ENCODE measurements around the gene ADRA2B.
"Not testable (repeated sequence)": the region's sequence is repeated elsewhere in the genome, so short reads cannot be mapped to it uniquely, and the experiment has no call there.

ADRA2B gene

DNA sequence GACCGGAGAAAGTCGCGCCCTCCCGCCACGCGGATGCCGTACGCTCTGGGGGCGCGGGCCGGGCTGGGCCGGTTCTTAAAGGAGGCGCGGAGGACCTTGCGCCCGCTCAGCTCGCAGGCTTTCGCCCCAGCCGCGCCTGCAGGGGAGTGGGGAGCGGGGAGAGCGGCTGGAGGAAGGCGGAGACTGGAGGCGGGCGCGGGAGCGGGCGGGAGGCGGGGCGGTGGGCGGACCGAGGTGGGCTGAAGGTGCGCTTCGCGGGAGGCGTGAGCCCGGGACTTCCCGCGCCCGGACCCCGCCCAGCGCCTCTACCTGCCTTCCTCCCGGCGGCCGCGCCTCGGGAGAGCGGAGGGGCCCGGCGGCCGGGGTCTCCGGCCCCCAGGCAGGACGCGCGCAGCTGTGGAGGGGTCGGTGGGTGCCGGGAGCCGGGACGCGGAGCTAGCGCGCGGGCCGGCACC, at the start of gene ADRA2B:
Gene ADRA2B, minus strand, starts transcription at position 148 of the 455 bp plus-strand sequence. CDS start 422 bp downstream, outside the sequence.
- peak; percentile 72 for DNase-seq (ENCODE audit: low read depth)

DNA sequence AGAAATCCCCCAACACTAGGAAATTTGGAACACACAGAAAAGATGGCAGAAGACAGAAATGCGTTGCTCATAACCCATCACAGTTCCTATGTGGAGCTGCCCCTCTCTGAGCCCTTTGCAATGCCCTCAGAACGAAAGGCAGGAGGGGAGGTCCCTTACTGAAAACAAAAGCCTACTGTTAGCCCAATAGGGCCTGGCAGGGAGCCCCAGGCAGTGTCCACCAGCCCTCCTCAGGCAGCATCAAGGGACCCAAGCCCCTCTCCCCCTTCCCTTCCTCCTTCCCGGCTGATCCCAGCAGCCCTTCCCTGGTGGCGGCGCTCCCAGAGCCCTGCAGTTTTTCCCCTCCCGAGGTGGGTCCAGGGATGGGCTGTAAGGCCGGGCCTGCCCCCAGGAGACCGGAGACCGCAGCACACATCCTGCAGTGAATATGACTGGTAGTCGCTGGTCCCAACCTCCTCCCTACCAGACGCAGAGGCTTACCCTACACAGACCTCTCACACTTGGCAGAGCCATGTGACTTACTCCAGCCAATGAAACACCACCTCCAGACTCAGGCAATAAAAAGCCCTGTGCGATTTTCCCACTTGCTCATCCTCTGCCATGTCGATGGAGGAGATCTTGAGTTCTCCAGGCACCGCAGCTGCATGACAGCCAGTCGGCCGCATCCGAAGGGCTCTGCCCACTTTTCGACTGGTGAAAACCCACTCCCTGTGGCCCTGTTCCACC, 48.3 kb upstream of the ADRA2B start:
- DNase-seq (ENCODE audit: low read depth): no peak

DNA sequence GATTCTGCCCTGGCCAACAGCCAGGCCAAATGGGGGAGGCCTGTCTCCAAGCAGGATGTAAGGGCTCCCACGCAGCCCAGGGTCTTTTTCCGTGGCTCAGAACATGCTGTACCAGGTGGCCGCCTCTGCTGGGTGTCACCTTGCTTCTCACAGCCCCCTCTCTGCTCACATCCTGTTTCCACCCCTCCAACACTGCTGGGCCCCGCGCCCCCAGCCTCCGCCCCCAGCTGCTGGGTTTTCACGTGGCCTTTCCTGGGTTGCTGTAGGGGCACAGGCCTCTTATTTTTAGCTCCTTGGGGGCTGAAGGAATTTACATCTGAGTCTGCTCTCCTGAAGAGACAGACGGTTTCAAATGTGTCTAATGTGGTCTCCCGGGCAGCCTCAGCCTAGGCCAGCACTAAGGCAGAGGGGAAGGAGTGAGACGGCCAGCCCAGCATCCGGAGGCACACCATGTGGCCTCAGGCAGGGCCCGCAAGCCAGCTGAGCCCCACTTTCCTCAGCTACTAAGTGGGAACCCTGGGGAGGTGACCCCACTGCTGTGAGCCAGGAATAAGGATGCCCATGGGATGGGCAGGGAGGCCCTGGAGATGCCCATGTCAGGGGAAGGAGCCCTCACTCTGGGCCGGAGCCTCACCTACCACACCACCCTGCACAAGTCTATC, 47.5 kb upstream of the ADRA2B start:
- peak; percentile 64 for DNase-seq (ENCODE audit: low read depth)

DNA sequence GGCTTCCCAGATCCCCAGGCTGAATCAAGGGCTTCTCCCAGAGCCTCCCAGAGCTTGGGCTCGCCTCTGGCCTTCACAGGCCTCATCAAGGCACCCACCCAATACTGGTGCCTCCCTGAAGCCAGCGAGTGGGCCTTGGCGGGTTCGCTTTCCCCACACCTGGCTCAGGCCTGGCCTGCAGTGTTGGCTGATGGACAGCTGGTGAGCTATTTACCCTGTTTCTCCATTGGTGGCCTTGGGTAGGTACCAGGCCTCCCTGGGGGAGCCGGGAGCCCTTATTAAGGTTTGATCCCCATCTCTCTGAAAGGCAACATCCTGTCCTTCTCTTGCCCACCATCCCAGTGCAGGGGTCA, 47.0 kb upstream of the ADRA2B start:
- DNase-seq (ENCODE audit: low read depth): no peak

DNA sequence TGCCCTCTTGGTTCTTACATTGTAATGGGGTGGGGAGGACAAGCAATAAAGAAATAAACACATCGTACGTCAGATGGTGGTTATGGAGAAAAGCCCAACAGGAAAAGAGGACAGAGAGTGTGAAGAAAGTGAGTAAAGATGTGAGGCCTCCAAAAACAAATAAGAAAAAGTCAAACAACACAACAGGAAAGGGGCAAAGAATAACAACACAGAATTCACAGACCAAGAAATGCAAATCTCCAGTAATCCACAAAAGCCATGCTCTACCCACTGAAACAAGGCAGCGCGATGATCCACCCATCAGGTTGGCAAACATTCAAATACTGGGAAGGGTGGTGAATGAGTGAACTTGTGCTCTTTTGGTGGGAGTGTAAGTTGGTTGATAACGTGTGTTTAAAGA, 45.5 kb upstream of the ADRA2B start:
- DNase-seq (ENCODE audit: low read depth): no peak

DNA sequence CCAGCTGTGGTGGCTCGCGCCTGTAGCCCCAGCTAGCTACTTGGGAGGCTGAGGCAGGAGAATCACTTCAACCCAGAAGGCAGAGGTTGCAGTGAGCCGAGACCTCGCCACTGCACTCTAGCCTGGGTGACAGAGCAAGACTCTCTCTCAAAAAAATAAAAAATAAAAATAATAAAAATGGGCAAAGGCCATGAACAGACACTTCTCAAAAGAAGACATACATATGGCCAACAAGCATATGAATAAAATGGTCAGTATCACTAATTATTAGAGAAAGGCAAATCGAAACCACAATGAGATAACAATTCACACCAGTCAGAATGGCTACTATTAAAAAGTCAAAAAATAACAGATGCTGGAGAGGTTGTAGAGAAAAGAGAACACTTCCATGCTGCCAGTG, 44.0 kb upstream of the ADRA2B start:
- not testable (repeated sequence) for DNase-seq (ENCODE audit: low read depth)

DNA sequence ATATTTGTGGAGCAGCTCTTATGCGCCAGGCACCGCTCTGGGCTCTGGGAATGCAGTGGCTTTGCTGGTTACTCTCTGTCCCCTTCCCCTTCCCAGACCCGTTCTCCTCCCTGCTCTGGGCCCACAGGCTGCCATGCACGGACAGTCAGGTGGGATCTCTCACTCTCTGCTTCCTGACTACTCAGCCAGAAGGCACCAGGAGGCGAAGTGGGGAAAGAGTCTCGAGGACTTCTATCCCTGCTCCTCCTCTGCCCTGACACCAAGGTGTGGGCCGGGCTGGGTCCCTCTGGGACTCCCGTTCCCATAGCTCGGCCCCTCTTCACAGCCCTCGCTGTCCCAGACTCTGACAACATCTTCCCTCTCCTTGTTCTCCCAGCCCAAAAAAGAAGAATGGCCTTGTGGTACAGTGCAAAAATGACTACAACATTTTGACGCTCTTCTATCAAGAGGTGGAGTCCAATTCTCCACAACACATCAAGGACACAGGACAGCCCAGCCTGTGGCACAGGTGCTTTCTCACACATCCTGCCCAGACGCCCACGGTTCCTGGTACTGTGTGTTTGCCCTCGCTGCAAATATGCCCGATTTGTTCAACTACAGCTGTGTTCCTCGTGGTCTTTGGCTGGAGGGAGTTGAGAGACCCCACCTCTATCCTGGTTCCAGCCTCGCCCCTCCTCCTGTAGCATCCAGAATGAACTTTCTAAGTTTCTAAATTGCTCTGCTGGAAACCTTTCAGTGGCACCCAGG, 42.9 kb upstream of the ADRA2B start:
- DNase-seq (ENCODE audit: low read depth): no peak

DNA sequence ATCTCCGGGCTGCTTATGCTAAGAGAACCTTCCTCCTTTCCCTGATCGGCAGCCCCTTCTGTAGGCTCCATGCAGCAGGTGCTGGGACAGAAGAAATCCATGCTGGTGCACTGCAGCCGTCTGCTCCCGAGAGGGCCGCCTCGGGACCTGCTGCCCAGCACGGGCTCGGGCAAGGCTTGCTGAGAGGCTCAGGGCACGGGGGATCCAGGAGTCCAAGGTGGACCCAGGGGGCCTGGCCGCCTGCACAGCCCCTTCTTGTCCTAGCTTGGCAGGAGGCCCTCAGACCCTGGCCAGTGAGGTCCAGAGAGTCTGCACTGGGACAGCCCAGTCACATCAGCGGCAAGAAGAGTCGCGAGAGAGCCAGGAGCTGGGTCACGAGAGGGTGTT, 42.2 kb upstream of the ADRA2B start:
- DNase-seq (ENCODE audit: low read depth): no peak

DNA sequence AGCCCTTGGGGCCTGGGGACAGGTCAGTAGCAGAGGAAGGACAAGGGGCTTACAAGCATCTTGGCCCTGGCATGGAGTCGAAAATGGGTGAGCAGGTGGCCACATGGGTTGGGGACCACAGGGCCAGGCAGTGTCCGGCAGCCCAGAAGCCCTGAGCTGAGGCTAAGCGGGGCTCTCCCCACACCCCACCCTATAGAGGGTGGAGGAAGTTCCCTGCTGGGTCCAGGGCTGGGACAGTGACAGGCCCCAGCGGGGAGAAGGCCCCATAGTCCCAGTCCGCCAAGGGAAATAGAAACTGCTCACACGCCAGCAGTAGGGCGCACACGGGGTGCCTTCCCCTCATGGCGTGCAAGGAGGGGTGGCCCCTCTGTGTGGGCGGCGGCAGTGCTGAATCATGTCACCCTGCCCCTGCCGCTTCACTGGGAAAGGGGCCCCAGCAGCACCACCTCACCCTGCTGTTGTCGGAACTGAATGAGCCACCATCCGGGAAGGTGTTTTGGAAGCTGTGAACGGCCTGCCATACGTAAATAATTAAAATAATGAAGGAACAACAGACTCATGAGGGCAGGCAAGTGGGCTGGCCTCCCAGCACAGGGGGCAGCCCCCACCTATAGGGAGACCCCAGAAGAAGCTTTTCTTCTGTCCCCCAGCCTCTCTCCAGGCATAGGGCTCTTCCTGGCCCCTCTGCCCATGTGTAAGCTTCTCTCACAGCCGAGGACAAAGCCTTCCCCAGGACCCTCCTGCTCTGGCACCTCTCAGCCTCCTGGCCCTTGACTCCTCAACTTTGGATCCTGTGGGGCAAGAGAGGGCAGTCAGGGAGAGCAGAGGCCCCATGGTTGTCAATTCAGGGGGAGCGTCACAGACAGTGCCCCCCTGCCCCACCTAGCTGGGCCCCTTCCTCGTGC, 41.5 kb upstream of the ADRA2B start:
- peak; percentile 89 for DNase-seq (ENCODE audit: low read depth)

DNA sequence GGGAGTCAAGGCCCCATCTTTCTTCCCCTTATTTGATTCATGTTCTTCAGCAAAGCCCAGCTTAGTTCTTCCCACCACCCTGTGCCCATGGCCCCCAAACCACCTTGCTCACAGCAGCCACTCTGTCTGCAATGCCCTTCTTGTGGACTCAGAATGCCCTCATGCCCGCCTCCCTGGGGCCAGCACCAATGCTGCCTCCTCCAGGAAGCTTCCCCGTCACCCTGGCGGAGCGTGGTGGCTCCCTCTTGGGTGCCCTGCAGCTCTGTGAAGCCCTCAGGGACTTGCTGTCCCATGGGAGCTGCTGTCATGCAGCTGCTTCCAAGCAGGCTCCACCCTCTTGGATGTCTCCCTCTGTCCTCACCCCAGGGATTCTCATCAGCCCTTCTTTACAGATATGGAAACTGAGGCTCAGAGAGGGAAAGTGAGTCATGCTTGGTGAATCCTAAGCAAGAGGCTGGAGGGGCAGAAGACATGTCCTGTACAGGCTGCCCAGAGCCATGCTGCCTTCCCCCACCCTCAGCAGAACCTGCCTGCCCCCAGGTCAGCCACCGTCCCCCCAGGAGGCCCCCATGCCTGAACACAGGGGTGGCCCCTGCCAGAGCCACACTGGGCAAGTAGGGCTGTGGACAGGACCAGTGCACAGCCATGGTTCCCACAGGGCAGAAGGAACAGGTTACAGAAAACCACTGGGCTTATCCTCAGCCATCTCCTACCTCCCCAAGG, 40.7 kb upstream of the ADRA2B start:
- DNase-seq (ENCODE audit: low read depth): no peak

DNA sequence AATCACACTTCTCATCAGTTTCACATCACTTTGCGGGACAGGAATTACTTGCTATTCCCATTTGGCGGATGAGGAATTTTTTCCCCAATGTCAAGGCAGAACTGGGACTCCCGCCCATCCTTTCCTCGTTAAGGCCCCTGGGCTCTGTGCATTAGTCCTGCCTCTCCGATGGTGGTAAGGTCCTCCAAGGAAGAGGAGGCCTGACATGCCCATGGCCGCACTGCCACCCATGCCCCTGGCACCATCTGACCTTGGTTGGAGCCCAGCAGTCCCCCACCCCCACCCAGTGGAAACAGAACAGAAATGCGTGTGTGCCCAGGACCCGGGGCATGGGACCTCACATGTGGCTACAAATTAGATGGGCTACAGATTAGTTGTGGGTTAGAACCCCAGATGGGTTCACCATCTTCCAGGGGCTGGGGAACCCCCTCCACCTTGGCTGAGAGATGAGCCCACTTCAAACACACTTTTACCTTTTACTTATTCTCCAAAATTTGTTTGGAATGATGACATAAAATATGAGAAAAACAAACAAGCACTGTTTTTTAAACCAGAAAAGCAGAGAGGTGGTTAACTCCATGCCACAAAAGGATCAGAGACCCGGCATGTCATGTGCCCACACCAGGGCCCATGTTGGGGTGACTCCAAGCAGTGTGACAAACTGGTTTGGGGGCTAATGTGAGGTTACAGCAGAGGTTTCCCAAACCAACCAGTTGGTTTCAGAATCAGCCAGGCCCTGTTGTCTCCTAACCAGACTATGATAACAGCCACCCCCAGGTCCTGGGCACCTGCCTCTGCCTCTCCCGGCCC, 39.8 kb upstream of the ADRA2B start:
- no peak for DNase-seq (ENCODE audit: low read depth)

DNA sequence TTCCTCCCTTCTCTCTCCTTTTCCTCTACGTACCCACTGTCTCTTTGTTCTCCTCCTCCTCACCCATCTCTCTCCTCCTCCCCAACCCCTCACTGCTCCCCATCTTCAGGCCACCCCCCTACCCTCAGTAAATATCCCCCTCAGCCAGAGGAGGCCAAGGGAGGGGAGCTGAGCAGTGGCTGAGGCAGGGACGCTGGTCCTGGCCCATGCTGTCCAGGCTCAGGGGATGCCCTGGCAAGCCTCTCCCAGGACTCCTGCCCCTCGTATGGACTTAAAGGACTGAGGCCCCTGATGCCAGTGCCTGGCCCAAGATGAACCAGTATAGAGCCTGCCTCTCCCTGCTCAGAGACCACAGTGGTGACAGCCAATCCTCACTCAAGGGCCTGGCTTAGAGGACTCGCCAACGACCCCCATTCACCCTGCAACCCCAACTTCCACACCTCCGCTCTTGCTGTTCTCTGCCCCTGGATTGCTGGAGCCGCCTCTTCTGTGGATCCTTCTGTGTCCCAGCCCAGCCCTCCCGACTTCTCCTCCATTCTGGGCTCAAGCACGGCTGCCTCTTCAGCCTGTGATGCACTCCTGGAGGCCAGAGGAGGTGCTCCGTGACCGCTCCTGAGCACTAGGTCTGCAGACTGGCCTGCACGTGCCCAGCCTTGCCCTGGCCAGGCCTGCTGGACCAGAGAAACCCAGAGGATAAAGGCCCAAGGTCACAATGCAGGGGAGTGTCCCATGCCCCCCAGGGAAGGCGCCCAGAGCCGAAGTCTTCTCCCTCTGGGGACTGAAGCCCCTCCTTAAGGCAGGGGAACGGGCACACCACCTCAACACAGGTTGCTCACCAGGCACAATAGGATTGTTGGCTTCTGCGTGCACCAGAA, 38.4 kb upstream of the ADRA2B start:
- no peak for DNase-seq (ENCODE audit: low read depth)

DNA sequence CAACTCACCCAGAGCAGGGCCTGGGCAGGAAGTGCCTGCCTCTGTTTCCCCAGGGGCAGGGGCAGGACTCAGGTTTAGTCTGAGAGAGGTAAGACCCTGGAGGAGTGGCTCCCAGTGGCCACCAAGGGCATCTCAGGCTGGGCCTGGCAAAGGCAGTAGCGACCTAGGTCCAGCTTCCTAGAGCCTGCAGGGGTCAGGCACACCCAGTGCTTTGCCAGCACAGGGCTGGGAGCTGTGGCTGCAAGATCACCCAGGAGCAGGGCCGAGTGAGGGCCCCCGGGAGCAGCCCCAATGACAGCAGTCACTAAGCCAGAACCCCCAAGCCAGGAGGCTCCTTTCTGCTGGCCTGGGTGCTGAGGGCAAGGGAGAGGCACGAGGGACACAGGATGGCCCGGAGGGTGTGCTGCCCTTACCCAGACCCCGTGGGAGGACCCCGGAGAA, 37.6 kb upstream of the ADRA2B start:
- DNase-seq (ENCODE audit: low read depth): no peak

DNA sequence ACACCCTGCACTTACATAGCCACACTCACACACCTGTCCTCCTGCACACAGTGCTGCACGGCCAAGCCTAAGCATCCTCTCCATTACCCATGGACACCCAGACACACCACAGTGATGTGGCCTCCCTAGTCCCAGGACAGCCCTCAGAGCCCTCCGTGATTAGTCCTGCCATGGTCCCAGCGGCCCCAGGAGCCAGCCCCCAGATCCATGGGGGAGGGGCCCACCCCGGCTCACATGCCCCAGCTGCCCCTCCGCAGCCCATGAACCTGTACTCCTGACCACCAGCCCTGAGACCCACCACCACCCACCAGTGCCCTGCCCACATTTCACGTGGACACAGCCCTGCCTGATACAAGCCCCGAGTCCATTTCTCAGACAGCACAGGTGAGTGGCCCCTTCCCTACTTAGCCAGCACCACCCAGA, 36.9 kb upstream of the ADRA2B start:
- no peak for DNase-seq (ENCODE audit: low read depth)

DNA sequence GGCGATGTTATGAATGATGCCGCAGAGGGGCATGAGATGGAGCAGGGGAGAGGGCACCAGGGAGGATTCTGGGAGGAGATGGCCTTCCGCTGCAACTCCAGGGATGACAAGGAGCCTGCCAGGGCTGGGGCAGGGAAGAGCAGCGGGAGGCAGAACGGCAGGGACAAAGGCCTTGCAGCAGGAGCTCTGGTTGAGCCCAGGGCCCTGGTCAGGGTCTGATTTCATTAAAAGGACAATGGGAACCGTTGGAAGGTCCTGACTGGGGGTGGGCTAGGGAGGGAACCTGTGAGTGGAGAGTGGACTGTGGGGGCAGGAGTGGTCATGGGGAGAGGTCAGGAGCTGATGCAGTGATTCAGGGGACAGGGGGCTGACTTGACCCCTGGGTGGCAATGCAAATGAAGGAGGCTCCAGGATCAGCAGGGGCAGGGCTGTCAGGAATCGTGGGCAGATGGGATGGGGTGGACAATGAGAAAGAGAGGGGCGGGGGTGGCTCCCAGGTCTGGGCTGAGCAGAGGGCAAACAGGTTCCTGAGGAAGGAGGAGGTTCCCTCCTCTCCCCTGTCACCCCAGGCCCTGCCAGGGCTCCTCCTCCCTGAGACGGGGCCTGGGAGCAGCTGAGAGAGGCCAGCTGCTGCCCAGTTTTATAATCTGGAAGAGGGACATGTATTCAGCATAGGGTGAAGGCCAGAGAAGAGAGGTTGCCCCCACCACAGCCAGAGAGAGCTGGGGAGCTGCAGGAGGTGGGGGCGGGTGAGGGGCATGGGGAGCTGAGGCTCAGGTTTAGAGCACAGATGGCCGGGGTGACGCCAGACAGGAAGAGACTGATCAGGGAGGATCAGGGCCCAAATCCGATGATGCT, 36.2 kb upstream of the ADRA2B start:
- no peak for DNase-seq (ENCODE audit: low read depth)

DNA sequence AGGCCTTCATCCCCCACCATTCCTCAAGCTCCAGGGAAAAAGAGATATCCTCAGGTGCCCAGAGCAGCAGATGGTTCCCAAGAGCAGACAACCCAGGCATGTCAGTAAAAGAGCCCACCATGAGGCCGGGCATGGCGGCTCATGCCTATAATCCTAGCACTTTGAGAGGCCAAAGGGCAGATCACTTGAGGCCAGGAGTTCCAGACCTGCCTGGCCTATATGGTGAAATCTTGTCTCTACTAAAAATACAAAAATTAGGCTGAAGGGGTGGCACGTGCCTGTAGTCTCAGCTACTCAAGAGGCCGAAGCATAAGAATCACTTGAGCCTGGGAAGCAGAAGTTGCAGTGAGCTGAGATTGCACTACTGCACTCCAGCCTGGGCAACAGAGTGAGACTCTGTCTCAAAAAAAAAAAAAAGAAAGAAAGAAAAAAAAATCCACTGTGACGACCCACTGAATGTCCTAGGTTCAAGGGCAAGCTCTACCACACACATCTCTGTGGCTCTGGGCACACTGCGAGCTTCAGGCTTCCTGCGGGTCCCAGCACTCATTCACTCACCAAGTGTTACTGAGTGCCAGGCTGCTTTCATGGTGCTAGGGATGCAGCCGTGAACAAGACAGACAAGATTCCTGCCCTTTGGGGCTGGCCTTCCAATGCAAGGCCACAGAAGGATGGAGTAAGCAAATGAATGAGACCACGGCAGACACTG, 35.4 kb upstream of the ADRA2B start:
- DNase-seq (ENCODE audit: low read depth): no peak

DNA sequence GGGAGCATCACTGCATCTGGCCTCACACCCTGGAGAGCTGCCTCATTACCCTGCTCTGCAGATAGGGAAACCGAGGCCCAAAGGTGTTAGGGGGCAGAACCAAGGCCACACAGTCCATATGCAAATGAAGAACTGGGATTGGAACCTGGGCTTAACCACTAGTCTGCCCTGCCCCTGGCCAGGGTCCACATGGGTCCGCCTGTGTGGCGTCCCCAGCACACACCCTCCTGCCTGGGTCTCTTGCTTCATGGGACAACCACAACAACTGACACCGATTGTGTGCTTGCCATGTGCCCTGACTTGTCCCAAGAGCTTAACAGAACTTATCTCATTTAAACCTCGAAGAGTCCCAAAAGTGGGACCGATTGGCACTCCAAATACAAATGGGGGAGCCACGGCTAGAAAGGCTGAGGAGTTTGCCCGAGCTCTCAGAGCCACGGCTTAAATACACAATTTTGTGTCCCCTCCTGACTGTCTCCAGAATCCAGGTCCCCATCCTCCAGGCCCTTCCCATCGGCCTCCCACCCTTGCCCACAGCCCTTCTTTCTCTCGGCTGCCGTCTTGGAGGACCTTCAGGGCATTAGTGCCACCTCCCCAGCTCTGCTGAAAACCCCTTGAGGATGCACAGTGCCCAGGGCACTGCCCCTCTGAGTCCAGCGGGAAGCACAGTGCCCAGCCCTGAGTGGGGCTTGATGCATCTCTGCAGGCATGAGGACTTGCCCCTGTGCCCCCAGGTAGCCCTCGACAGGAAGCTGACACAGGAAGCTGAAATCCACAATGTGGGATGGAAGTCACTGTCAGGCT, 34.6 kb upstream of the ADRA2B start:
- no peak for DNase-seq (ENCODE audit: low read depth)
